Kidney epithelial cell (primary cell): Measurements from ENCODE around the gene PRPF18. TPM values are rescaled to one million over a fixed set of nuclear protein-coding genes. Genes with fewer than 3 reads are reported as not detected.
A peak's percentile ranks its signal among the peaks of the same experiment; 100 is the strongest.

ENCODE experiments used
- DNase-seq: peaks from one replicate; pipeline ENCODE4 v3.0.0-alpha.2; 2010; ENCODE audit warnings: low read depth
- H3K27me3 ChIP-seq: 2 replicates; pipeline ENCODE4 v1.6.0; 2011; ENCODE audit warnings: low read length; ENCODE audit not compliant: control insufficient read depth, insufficient read depth
- H3K36me3 ChIP-seq: 2 replicates; pipeline ENCODE4 v1.5.1; 2011; ENCODE audit warnings: low read length; ENCODE audit not compliant: control insufficient read depth, insufficient read depth
- H3K4me3 ChIP-seq: 2 replicates; pipeline ENCODE4 v1.5.1; 2011; ENCODE audit warnings: low read depth, mild to moderate bottlenecking, control low read depth, low read length
- CTCF ChIP-seq: IDR thresholded peaks from 2 replicates; pipeline ENCODE4 v1.5.1; 2011; ENCODE audit warnings: mild to moderate bottlenecking, moderate library complexity, low read length, control low read depth, inconsistent platforms; ENCODE audit not compliant: insufficient read depth, poor library complexity, severe bottlenecking
- total RNA-seq: library from RNA; depleted of rRNA; stranded (reverse); fragments of >200 nt; gene quantifications from 2 replicates; pipeline ENCODE4 v1.2.3, GENCODE V29; 2015

Gene PRPF18
- total RNA-seq, 1 donor from 2014 or later = 29.4 TPM

- H3K4me3 ChIP-seq = no peak overlapping the region
- no peaks in the 10 kb centered on the region for H3K36me3 ChIP-seq
- DNase-seq = no peak
- TF ChIP-seq CTCF = no peak
- H3K27me3 ChIP-seq = no peaks in the 10 kb centered on the region
These were observed 26.0 kb downstream of the PRPF18 start for GRCh38 chr10:13612654-13613373.

- no peak for DNase-seq
- Histone ChIP-seq H3K4me3 (no peak overlapping the region), H3K27me3 (no peaks in the 10 kb centered on the region), H3K36me3 (no peaks in the 10 kb centered on the region)
- TF ChIP-seq CTCF = peak; percentile 26
These were observed 26.8 kb downstream of the PRPF18 start for GRCh38 chr10:13613519-13613918.

GRCh38 chr10:13614530-13615332, 28.0 kb downstream of the PRPF18 start:
- no peak for DNase-seq
- H3K4me3 ChIP-seq = no peak overlapping the region
- no peaks in the 10 kb centered on the region for H3K27me3 ChIP-seq
- TF ChIP-seq CTCF = no peak
- H3K36me3 ChIP-seq = no peaks in the 10 kb centered on the region

- H3K27me3 ChIP-seq = no peaks in the 10 kb centered on the region
- H3K4me3 ChIP-seq = no peak overlapping the region
- no peaks in the 10 kb centered on the region for H3K36me3 ChIP-seq
- no peak for DNase-seq
- no peak for TF ChIP-seq CTCF
These were observed 29.0 kb downstream of the PRPF18 start for GRCh38 chr10:13615650-13616300.

- no peaks in the 10 kb centered on the region for H3K27me3 ChIP-seq
- H3K4me3 ChIP-seq = no peak overlapping the region
- no peak for DNase-seq
- H3K36me3 ChIP-seq = peaks cover 2% of the 10 kb centered on the region
- TF ChIP-seq CTCF = no peak
These were observed 30.4 kb downstream of the PRPF18 start for GRCh38 chr10:13617116-13617515.
